Gastroesophageal sphincter (tissue), 3 donors: ENCODE results near the gene HRH3.

Experiments
- EP300 ChIP-seq: sonication (generic); formaldehyde crosslinking; IDR thresholded peaks from one replicate; pipeline ENCODE4 v1.6.1; 2017; ENCODE audit warnings: antibody characterized with exemption, mild to moderate bottlenecking
- POLR2A ChIP-seq, 2 donors: fragments of 450-650 bp; IDR thresholded peaks; one replicate each; pipeline ENCODE4 v1.6.1; 2017; ENCODE audit warnings: antibody characterized with exemption in 2 of 2, mild to moderate bottlenecking in 2 of 2, moderate library complexity in 1 of 2
- POLR2AphosphoS5 ChIP-seq: sonication (generic); formaldehyde crosslinking; IDR thresholded peaks from one replicate; pipeline ENCODE4 v1.6.1; 2017; ENCODE audit warnings: antibody characterized with exemption
- TF ChIP-seq, protein P1 (sequence below), 4 experiments: fragments of 200-600 bp in 2 of 4; fragments of 450-650 bp in 2 of 4; sonication (generic) in 1 of 4; IDR thresholded peaks; one replicate each; pipeline ENCODE4 v1.5.1; 2017 to 2019; ENCODE audit warnings: antibody characterized with exemption in 4 of 4, mild to moderate bottlenecking in 2 of 4, moderate library complexity in 2 of 4

DNA sequence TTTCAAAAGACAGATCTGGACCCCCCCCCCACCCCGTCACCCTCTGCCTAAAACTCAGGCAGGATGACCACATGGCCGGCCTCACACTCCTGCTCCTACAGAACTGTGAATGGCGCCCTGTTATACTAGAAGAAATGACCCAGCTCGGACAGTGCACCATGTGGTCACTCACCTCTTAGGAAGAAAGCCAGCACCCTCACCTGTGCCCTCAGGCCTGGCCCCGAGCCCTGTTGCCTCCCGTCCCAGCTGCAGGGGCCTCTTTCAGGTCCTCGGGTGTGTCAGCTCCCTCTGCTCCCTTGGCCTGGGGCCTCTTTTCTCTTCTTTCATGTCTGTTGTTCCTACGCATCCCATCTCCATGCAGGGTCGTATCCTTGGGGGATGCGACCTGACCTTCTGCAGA, 42.0 kb upstream of the HRH3 start:
- TF ChIP-seq, protein P1, sequence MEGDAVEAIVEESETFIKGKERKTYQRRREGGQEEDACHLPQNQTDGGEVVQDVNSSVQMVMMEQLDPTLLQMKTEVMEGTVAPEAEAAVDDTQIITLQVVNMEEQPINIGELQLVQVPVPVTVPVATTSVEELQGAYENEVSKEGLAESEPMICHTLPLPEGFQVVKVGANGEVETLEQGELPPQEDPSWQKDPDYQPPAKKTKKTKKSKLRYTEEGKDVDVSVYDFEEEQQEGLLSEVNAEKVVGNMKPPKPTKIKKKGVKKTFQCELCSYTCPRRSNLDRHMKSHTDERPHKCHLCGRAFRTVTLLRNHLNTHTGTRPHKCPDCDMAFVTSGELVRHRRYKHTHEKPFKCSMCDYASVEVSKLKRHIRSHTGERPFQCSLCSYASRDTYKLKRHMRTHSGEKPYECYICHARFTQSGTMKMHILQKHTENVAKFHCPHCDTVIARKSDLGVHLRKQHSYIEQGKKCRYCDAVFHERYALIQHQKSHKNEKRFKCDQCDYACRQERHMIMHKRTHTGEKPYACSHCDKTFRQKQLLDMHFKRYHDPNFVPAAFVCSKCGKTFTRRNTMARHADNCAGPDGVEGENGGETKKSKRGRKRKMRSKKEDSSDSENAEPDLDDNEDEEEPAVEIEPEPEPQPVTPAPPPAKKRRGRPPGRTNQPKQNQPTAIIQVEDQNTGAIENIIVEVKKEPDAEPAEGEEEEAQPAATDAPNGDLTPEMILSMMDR (IDR thresholded peaks at IDR 0.05) = no peak
- no peak for TF ChIP-seq EP300
- no peak for TF ChIP-seq POLR2A (IDR thresholded peaks at IDR 0.05)
- no peak for TF ChIP-seq POLR2AphosphoS5
